ENCODE measurements around the gene ZNF446. TPM values are rescaled to one million over a fixed set of nuclear protein-coding genes. Genes with fewer than 3 reads are reported as not detected.

The ZNF446 gene
- total and polyA plus RNA-seq, 9 of the 15 experiments (the other 6 are each of a cell fraction or from before 2014, with no cell fraction given): 0.07 to 4.8 (median 1.2) TPM

GRCh38 chr19:58513694-58514563, 37.8 kb downstream of the ZNF446 start (continued):
- TF ChIP-seq E2F5 (CRISPR knock-in tag; IDR thresholded peaks at IDR 0.05): 0 out of 2 replicates have a peak, but pooled peaks have one; percentile 29
- 0 out of 4 replicates have a peak, but pooled peaks of 1 of the 2 experiments have one; percentile 26 for TF ChIP-seq UBTF (IDR thresholded peaks at IDR 0.05; ENCODE audit: borderline replicate concordance in 1 of 2, low read depth in 2 of 2, low read length in 2 of 2)
- peak; percentile 77 to 80 for TF ChIP-seq RAD21 (CRISPR knock-in tag; conservative IDR thresholded peaks at IDR 0.05 in 1 of 2, IDR thresholded peaks at IDR 0.05 in 1 of 2)
- TF ChIP-seq SMAD4 (CRISPR knock-in tag; conservative IDR thresholded peaks at IDR 0.05): peak; percentile 54
- TF ChIP-seq ATF2 (CRISPR knock-in tag; IDR thresholded peaks at IDR 0.05): 0 out of 2 replicates have a peak, but pooled peaks have one; percentile 20
- no peak for TF ChIP-seq ZNF551 (CRISPR knock-in tag; IDR thresholded peaks at IDR 0.05)
- TF ChIP-seq ID3 (CRISPR knock-in tag; IDR thresholded peaks at IDR 0.05): no peak
- no peak for TF ChIP-seq ID3 (tag; IDR thresholded peaks at IDR 0.05)
- TF ChIP-seq PRDM10 (IDR thresholded peaks at IDR 0.05; ENCODE audit: partially characterized antibody): peak; percentile 25
- no peak for TF ChIP-seq CBX5 (IDR thresholded peaks at IDR 0.05; ENCODE audit: borderline replicate concordance, low read depth)
- TF ChIP-seq ETV5 (CRISPR knock-in tag; IDR thresholded peaks at IDR 0.05; ENCODE audit: low read depth): peak; percentile 47; the same call in 1 of the 2 replicates
- peak; percentile 36; the same call in 1 of the 2 replicates for TF ChIP-seq POLR2H (tag; IDR thresholded peaks at IDR 0.05; ENCODE audit: low read depth)
- no peak for TF ChIP-seq NFE2L1 (tag; IDR thresholded peaks at IDR 0.05; ENCODE audit: borderline replicate concordance, low read depth)
- TF ChIP-seq GABPB1 (CRISPR knock-in tag; IDR thresholded peaks at IDR 0.05): peak; percentile 71
- no peak for TF ChIP-seq TAF15 (IDR thresholded peaks at IDR 0.05; ENCODE audit: low read depth, low read length)
- TF ChIP-seq ZBTB17 (CRISPR knock-in tag; IDR thresholded peaks at IDR 0.05): 0 out of 2 replicates have a peak, but pooled peaks have one; percentile 11
- TF ChIP-seq CREBBP (IDR thresholded peaks at IDR 0.05; ENCODE audit: low read depth, low read length): no peak
